ENCODE data around the gene FNDC10. TPM values are rescaled to one million over a fixed set of nuclear protein-coding genes. Genes with fewer than 3 reads are reported as not detected.

Gene FNDC10
- total RNA-seq, 4 donors from 2014 or later: 1.9 to 2.6 (median 2.2) TPM; not detected in 1

- DNase-seq (ENCODE audit: low spot score): no peak
- no peak for TF ChIP-seq CTCF (IDR thresholded peaks at IDR 0.05)
- ATAC-seq (ENCODE audit: low FRiP score): no peak
Measured at GRCh38 chr1:1623631-1624442, 23.9 kb upstream of the FNDC10 start.

- ATAC-seq (ENCODE audit: low FRiP score): no peak
- no peak for TF ChIP-seq CTCF (IDR thresholded peaks at IDR 0.05)
- no peak for DNase-seq (ENCODE audit: low spot score)
Measured at GRCh38 chr1:1623181-1623630, 23.3 kb upstream of the FNDC10 start.

- no peak for TF ChIP-seq CTCF (IDR thresholded peaks at IDR 0.05)
- no peak for ATAC-seq (ENCODE audit: low FRiP score)
- no peak for DNase-seq (ENCODE audit: low spot score)
Measured at GRCh38 chr1:1622788-1623094, 22.8 kb upstream of the FNDC10 start.

GRCh38 chr1:1622010-1622787 lies 22.3 kb upstream of the FNDC10 start:
- ATAC-seq (ENCODE audit: low FRiP score): no peak
- no peak for DNase-seq (ENCODE audit: low spot score)
- TF ChIP-seq CTCF (IDR thresholded peaks at IDR 0.05): no peak

GRCh38 chr1:1621173-1622009 lies 21.5 kb upstream of the FNDC10 start:
- DNase-seq (ENCODE audit: low spot score) (no peak), ATAC-seq (ENCODE audit: low FRiP score) (no peak)
- no peak for TF ChIP-seq CTCF (IDR thresholded peaks at IDR 0.05)

- TF ChIP-seq CTCF (IDR thresholded peaks at IDR 0.05): no peak
- ATAC-seq (ENCODE audit: low FRiP score) (no peak), DNase-seq (ENCODE audit: low spot score) (no peak)
Measured at GRCh38 chr1:1620433-1621139, 20.7 kb upstream of the FNDC10 start.
